Measurements from ENCODE around the gene HOXC10. TPM values are rescaled to one million over a fixed set of nuclear protein-coding genes. Genes with fewer than 3 reads are reported as not detected.

HOXC10 gene
- total RNA-seq, 4 donors from 2014 or later = 23.9 to 48.3 (median 40.3) TPM

GRCh38 chr12:54024581-54025305, 39.8 kb downstream of the HOXC10 start:
- DNase-seq (no peak), ATAC-seq (no peak)
- Histone ChIP-seq H3K36me3 (no peaks in the 10 kb centered on the region), H3K9me3 (no peaks in the 10 kb centered on the region), H3K4me3 (peak overlapping the region; percentile 59 to 66 (median 62)), H3K27me3 (no peaks in the 10 kb centered on the region), H3K27ac (peak overlapping the region; percentile 94 to 100 (median 98)), H3K4me1 (peaks cover 69 to 87% of the 10 kb centered on the region in 2 donors)
- no peak for TF ChIP-seq POLR2A (IDR thresholded peaks at IDR 0.05)
- no peak for TF ChIP-seq CTCF (IDR thresholded peaks at IDR 0.05 in 4 of 5, conservative IDR thresholded peaks at IDR 0.05 in 1 of 5)
- in situ Hi-C loops (cut with MboI; ENCODE audit: low sequenced_read_pairs in 4 of 4) = loop anchor here in 3 of 4 donors (5.0 to 25.0 kb wide), 3 partner anchors 170 to 338 kb away; partner anchors contain the start of gene GPR84 (in 2 of the 3)
- intact Hi-C loops (cut with DNase I; ENCODE audit: low total_unique reads) = no loop called here

- no peaks in the 10 kb centered on the region for H3K36me3 ChIP-seq
- intact Hi-C loops (cut with DNase I; ENCODE audit: low total_unique reads) = no loop called here
- H3K4me3 ChIP-seq = peak overlapping the region; percentile 59 to 66 (median 62)
- H3K27ac ChIP-seq = peak overlapping the region; percentile 94 to 100 (median 98)
- H3K9me3 ChIP-seq = no peaks in the 10 kb centered on the region
- no peak for TF ChIP-seq CTCF (IDR thresholded peaks at IDR 0.05 in 4 of 5, conservative IDR thresholded peaks at IDR 0.05 in 1 of 5)
- no peak for TF ChIP-seq POLR2A (IDR thresholded peaks at IDR 0.05)
- in situ Hi-C loops (cut with MboI; ENCODE audit: low sequenced_read_pairs in 4 of 4) = loop anchor here in 2 of 4 donors (5.0 to 10.0 kb wide), 2 partner anchors 169 to 172 kb away; no protein-coding TSS in a partner anchor
- H3K4me1 ChIP-seq = peaks cover 59 to 77% of the 10 kb centered on the region in 2 donors
- ATAC-seq = no peak
- no peak for DNase-seq
- no peaks in the 10 kb centered on the region for H3K27me3 ChIP-seq
Observed at GRCh38 chr12:54025499-54026405, 40.8 kb downstream of the HOXC10 start.

- no peaks in the 10 kb centered on the region for H3K9me3 ChIP-seq
- intact Hi-C loops (cut with DNase I; ENCODE audit: low total_unique reads) = no loop called here
- ATAC-seq (no peak), DNase-seq (no peak)
- in situ Hi-C loops (cut with MboI; ENCODE audit: low sequenced_read_pairs in 4 of 4) = loop anchor here in 2 of 4 donors (5.0 to 10.0 kb wide), 2 partner anchors 168 to 170 kb away; no protein-coding TSS in a partner anchor
- peak overlapping the region; percentile 94 to 100 (median 98) for H3K27ac ChIP-seq
- peaks cover 54 to 66% of the 10 kb centered on the region in 2 donors for H3K4me1 ChIP-seq
- no peaks in the 10 kb centered on the region for H3K27me3 ChIP-seq
- no peaks in the 10 kb centered on the region for H3K36me3 ChIP-seq
- peak overlapping the region; percentile 59 to 66 (median 62) for H3K4me3 ChIP-seq
- TF ChIP-seq CTCF (IDR thresholded peaks at IDR 0.05 in 4 of 5, conservative IDR thresholded peaks at IDR 0.05 in 1 of 5) (no peak), POLR2A (IDR thresholded peaks at IDR 0.05) (no peak)
Observed at GRCh38 chr12:54026640-54027441, 41.9 kb downstream of the HOXC10 start.

- intact Hi-C loops (cut with DNase I; ENCODE audit: low total_unique reads) = no loop called here
- H3K9me3 ChIP-seq = no peaks in the 10 kb centered on the region
- ATAC-seq (no peak), DNase-seq (no peak)
- H3K27me3 ChIP-seq = no peaks in the 10 kb centered on the region
- TF ChIP-seq POLR2A (IDR thresholded peaks at IDR 0.05) (no peak), CTCF (IDR thresholded peaks at IDR 0.05 in 4 of 5, conservative IDR thresholded peaks at IDR 0.05 in 1 of 5) (no peak)
- peak overlapping the region; percentile 94 to 100 (median 98) for H3K27ac ChIP-seq
- no peaks in the 10 kb centered on the region for H3K36me3 ChIP-seq
- peaks cover 54 to 65% of the 10 kb centered on the region in 2 donors for H3K4me1 ChIP-seq
- in situ Hi-C loops (cut with MboI; ENCODE audit: low sequenced_read_pairs in 4 of 4) = loop anchor here in 2 of 4 donors (5.0 to 10.0 kb wide), 2 partner anchors 167 to 170 kb away; no protein-coding TSS in a partner anchor
- peak overlapping the region; percentile 59 to 66 (median 62) for H3K4me3 ChIP-seq
Observed at GRCh38 chr12:54027442-54027786, 42.5 kb downstream of the HOXC10 start.

Data from gastrocnemius medialis (tissue), 4 donors.